Activated CD8-positive, alpha-beta T cell treated with anti-CD3 and anti-CD28 coated beads, Interleukin-2, amount 10 ng/mL, durations not matched to agents 7 days and 5 days (primary cell): ENCODE measurements around the gene RFX7. TPM values are rescaled to one million over a fixed set of nuclear protein-coding genes. Genes with fewer than 3 reads are reported as not detected.
A peak's percentile ranks its signal among the peaks of the same experiment; 100 is the strongest.

Experiments
- ATAC-seq: fragments of 150-1000 bp; cut with Tn5 transposase; one replicate; pipeline ENCODE4 v1.10.0; 2021; ENCODE audit warnings: moderate library complexity
- CTCF ChIA-PET: fragments of 350-600 bp; sonication (Branson Sonifier 250); formaldehyde crosslinking; loops from one replicate; lab custom pipeline; 2021; ENCODE audit warnings: antibody characterized with exemption; lab: Charles Lee
- POLR2A ChIA-PET: fragments of 350-600 bp; sonication (Branson Sonifier 250); formaldehyde crosslinking; loops from one replicate; lab custom pipeline; 2021; ENCODE audit warnings: antibody characterized with exemption; lab: Charles Lee
- DNase-seq: peaks from one replicate; pipeline ENCODE4 v3.0.0-alpha.2; 2020
- H3K27ac Mint-ChIP-seq: one replicate; pipeline ENCODE4 v1.8.0; 2021; ENCODE audit warnings: mild to moderate bottlenecking, mixed read lengths
- H3K27me3 Mint-ChIP-seq: one replicate; pipeline ENCODE4 v1.8.0; 2021; ENCODE audit warnings: low read depth, mixed read lengths
- H3K36me3 Mint-ChIP-seq: one replicate; pipeline ENCODE4 v1.8.0; 2021; ENCODE audit warnings: low read depth, mixed read lengths
- H3K4me1 Mint-ChIP-seq: one replicate; pipeline ENCODE4 v1.8.0; 2021; ENCODE audit warnings: low read depth, mixed read lengths
- H3K4me3 Mint-ChIP-seq: one replicate; pipeline ENCODE4 v1.8.0; 2021; ENCODE audit warnings: mild to moderate bottlenecking, mixed read lengths
- H3K9me3 Mint-ChIP-seq: one replicate; pipeline ENCODE4 v1.8.0; 2022; ENCODE audit warnings: mixed read lengths; ENCODE audit not compliant: insufficient read depth
- total RNA-seq, 2 experiments: library from RNA; stranded (reverse); gene quantifications; one replicate each; pipeline ENCODE4 v1.2.3, GENCODE V29; 2021

Gene RFX7
- total RNA-seq, 2 experiments from 2014 or later: 32.9 to 35.1 TPM

DNA sequence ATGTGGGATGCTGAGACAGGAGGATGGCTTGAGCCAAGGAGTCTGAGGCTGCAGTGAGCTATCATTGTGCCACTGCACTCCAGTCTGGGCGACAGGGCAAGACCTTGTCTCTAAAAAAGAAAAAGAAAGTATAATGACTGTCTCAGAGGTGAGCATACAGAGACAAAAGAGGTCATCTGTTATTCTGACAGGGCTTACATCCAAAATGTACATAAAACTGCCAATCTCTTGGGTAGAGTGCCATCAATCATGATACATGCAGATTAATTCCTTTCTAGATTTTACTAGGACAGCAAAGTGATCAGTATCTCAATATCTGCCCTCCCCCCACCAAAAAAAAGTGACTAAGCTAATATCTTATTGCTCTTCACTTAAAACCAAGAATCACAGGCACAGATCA is 41.0 kb downstream of the RFX7 start:
- peaks cover 34% of the 10 kb centered on the region for H3K4me1 Mint-ChIP-seq
- DNase-seq: no peak
- ChIA-PET CTCF (no interaction called here), POLR2A (no interaction called here)
- H3K4me3 Mint-ChIP-seq: no peak overlapping the region
- no peaks in the 10 kb centered on the region for H3K27me3 Mint-ChIP-seq
- H3K9me3 Mint-ChIP-seq: peaks cover 4% of the 10 kb centered on the region
- peaks cover 19% of the 10 kb centered on the region for H3K36me3 Mint-ChIP-seq
- H3K27ac Mint-ChIP-seq: no peak overlapping the region
- ATAC-seq: no peak

DNA sequence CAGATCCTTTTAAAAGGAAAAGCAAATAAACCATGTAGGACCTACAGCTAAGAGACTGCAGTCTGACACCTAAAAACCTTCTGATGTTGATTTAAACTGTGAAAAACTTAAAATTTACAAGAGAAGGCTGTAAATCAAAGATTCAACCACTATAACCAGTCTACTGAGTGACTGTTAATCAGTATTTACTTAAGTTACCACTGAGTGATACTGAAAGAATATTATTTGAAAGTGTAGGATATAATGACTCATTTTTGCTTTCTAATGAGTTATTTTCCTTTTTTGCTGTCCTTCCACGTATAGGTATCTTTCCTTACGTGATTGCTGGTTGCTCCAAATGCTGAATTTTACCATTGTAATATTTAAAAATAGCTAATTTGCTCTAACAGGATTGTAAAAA is 44.6 kb downstream of the RFX7 start:
- ATAC-seq (no peak), DNase-seq (no peak)
- ChIA-PET POLR2A (no interaction called here), CTCF (interaction anchor here (0.7 kb wide), 1 partner anchor 9 kb away, joined by 3 read pairs; no protein-coding TSS in a partner anchor)
- no peak overlapping the region for H3K4me3 Mint-ChIP-seq
- H3K4me1 Mint-ChIP-seq: peaks cover 3% of the 10 kb centered on the region
- H3K36me3 Mint-ChIP-seq: peaks cover 12% of the 10 kb centered on the region
- H3K9me3 Mint-ChIP-seq: no peaks in the 10 kb centered on the region
- H3K27me3 Mint-ChIP-seq: no peaks in the 10 kb centered on the region
- H3K27ac Mint-ChIP-seq: no peak overlapping the region

DNA sequence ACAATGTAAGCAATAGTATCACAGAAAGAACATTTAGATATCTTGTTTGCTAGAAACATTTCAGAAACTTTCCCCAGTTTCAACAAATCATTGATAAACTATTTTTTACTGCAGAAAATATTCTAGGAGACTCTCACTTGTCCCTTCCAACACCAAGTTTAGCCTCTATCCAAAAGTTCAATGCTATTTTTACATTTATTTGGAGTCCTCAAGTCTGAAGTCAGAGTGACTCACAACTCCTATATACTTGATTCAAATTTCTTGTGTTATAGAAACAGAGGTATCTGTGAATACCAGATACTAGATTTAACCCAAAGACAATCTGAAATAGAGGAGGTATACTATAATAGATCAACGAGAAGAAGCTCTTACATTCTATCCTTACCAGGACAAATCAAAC is 49.6 kb downstream of the RFX7 start:
- no peak for ATAC-seq
- no peaks in the 10 kb centered on the region for H3K27me3 Mint-ChIP-seq
- H3K4me1 Mint-ChIP-seq: peaks cover 3% of the 10 kb centered on the region
- no peak overlapping the region for H3K4me3 Mint-ChIP-seq
- no peak overlapping the region for H3K27ac Mint-ChIP-seq
- H3K9me3 Mint-ChIP-seq: no peaks in the 10 kb centered on the region
- peaks cover 7% of the 10 kb centered on the region for H3K36me3 Mint-ChIP-seq
- no peak for DNase-seq
- ChIA-PET POLR2A (no interaction called here), CTCF (no interaction called here)

DNA sequence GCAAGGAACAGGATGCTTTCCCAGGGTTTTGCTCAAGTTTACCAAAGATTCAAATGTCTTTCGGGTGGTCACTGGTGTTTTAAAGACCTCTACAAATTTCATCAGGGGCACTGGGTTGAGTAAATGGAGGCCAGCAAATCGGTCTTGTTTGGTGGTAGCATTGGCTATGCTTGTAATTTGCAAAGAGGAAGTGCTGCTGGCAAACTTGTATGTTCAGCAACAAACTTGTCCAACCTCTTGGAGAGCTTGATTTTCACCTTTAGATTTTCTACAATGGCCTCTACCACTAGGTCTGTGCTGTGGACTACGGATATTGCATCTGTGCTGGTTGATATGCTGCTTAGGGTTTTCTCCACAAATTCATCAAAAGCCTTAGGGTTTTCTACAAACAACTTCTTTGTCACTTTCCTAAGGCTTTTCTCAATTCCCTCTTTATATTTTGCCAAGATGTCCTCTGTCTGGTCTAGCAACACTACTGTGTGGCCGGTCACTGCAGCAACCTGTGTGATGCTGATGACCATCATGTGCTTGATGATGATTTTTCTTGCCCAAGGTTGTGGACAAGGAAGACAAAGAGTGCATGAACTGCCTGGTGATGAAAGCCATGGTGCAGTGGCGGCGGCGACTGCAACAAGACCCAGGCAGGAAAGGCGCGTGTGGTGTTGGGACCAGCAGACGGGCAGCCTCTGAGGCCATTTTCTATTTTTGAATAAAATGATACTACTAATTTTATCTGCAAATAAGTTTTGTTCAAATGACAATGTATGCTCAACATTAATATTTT is 50.8 kb downstream of the RFX7 start:
- Mint-ChIP-seq H3K36me3 (peaks cover 7% of the 10 kb centered on the region), H3K4me3 (no peak overlapping the region), H3K9me3 (no peaks in the 10 kb centered on the region), H3K27me3 (no peaks in the 10 kb centered on the region), H3K4me1 (peaks cover 7% of the 10 kb centered on the region), H3K27ac (no peak overlapping the region)
- CTCF ChIA-PET: no interaction called here
- POLR2A ChIA-PET: no interaction called here
- DNase-seq (no peak), ATAC-seq (no peak)

DNA sequence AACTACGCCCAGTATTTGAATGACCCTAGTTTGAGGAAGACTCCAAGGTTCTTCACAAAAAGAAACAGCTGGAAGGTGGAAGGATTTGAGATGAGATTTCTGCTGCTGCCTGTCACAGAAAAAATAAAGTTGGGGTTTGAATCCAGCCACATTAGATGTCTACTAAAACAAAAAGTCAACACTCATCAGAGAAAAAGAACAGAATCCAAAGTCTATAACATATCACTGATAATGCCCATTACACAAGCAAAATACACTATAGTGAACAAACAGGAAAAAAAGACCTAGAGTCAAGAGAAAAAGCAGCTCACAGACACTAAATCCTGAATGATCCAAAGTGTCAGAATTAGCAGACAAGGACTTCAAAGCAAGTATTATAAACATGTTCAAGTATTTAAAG is 56.0 kb downstream of the RFX7 start:
- Mint-ChIP-seq H3K27ac (no peak overlapping the region), H3K4me1 (peaks cover 29% of the 10 kb centered on the region), H3K27me3 (no peaks in the 10 kb centered on the region), H3K4me3 (no peak overlapping the region), H3K9me3 (peaks cover 9% of the 10 kb centered on the region), H3K36me3 (peaks cover 5% of the 10 kb centered on the region)
- ATAC-seq (no peak), DNase-seq (no peak)
- ChIA-PET CTCF (interaction anchor here (0.9 kb wide), 1 partner anchor 63 kb away, joined by 3 read pairs; no protein-coding TSS in a partner anchor), POLR2A (no interaction called here)

DNA sequence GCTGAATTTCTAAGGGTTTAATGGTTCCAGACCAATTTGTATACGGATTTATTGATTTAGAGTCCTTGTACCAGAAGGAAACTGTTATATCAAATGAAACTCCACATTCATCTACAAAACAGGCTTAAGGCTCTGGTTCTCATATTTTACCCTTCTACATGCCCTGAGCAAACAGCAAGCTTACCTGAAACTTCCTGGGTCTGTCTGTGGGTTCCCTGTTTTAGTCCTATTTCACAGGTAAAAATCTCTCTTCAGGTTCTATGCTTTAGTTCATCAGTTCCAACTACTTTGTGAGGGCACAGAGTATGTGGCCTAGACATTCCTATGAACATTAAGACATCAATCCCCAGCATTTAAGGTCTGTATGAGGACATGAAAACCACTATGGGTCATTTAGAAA is 57.7 kb downstream of the RFX7 start:
- Mint-ChIP-seq H3K27ac (peak overlapping the region; percentile 37), H3K4me1 (peaks cover 29% of the 10 kb centered on the region), H3K36me3 (peaks cover 5% of the 10 kb centered on the region), H3K9me3 (peaks cover 9% of the 10 kb centered on the region), H3K27me3 (no peaks in the 10 kb centered on the region), H3K4me3 (no peak overlapping the region)
- CTCF ChIA-PET: interaction anchor here (0.6 kb wide), 1 partner anchor 254 kb away, joined by 3 read pairs; no protein-coding TSS in a partner anchor
- ATAC-seq (no peak), DNase-seq (no peak)
- POLR2A ChIA-PET: no interaction called here

DNA sequence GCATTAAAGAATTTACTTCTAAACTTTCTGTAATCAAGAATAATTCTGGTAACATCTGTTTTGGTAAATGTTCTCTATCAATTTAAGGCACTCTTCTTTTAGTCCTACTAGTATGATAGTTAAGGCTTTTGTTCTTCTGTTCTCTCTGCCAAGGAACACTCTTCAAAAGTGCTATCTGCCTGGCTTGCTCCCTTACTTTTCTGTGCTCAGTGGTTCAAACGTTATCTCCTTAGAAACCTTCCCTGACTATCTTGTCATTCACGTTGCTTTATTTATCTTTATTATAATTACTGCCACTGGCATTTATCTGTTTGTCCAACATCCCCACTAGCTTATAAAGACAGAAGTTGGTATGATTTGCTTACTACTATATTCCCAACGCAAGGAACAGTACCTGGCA is 59.2 kb downstream of the RFX7 start:
- DNase-seq (no peak), ATAC-seq (no peak)
- peaks cover 9% of the 10 kb centered on the region for H3K9me3 Mint-ChIP-seq
- CTCF ChIA-PET: no interaction called here
- POLR2A ChIA-PET: no interaction called here
- H3K4me1 Mint-ChIP-seq: peaks cover 26% of the 10 kb centered on the region
- H3K4me3 Mint-ChIP-seq: no peak overlapping the region
- no peaks in the 10 kb centered on the region for H3K27me3 Mint-ChIP-seq
- H3K36me3 Mint-ChIP-seq: peaks cover 5% of the 10 kb centered on the region
- no peak overlapping the region for H3K27ac Mint-ChIP-seq

DNA sequence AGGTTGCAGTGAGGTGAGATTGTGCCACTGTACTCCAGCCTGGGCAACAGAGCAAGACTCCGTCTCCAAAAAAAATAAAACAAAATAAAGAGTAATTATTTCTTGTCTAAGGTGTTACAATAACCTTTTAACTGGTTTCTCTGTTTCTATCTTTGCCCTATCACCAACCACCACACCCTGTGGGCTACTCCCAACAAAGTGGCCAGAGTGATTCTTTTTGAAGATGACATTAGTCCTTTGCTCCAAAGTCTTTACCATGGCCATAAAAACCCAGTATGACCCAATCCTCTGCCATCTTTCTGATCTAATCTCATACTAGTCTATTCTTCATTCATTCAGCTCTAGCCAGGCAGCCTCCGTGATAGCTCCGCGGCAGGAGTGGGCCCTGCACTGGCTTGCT is 62.8 kb downstream of the RFX7 start:
- Mint-ChIP-seq H3K27ac (no peak overlapping the region), H3K36me3 (peaks cover 4% of the 10 kb centered on the region)
- CTCF ChIA-PET: no interaction called here

DNA sequence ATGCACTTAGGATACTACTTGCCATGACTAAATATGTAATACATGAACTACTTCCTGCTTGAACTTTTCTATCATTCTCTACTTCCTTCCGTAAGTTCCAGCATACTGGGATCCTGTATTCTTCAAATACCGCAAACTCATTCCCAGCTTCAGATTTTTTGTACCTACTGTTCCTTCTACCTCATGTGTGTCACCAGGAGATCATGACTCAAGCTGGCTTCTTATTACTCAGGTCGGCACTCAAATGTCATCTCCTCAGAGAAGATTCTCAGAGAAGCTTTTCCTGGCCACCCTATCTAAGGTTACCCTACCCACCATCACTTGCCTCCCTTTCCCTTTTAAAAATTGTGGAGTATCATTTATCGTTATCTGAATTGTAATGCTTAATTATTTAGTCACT is 66.7 kb downstream of the RFX7 start:
- Mint-ChIP-seq H3K27me3 (no peaks in the 10 kb centered on the region), H3K9me3 (no peaks in the 10 kb centered on the region), H3K4me3 (no peak overlapping the region), H3K36me3 (peaks cover 26% of the 10 kb centered on the region), H3K4me1 (peaks cover 4% of the 10 kb centered on the region), H3K27ac (no peak overlapping the region)
- CTCF ChIA-PET: interaction anchor here (0.6 kb wide), 1 partner anchor 134 kb away, joined by 3 read pairs; no protein-coding TSS in a partner anchor
- POLR2A ChIA-PET: no interaction called here
- ATAC-seq (no peak), DNase-seq (no peak)

More for the DNA sequence above, 62.8 kb downstream of the RFX7 start:
- Mint-ChIP-seq H3K27me3 (no peaks in the 10 kb centered on the region), H3K4me3 (no peak overlapping the region), H3K9me3 (peaks cover 9% of the 10 kb centered on the region), H3K4me1 (peaks cover 4% of the 10 kb centered on the region)
- POLR2A ChIA-PET: no interaction called here
- ATAC-seq (no peak), DNase-seq (no peak)

DNA sequence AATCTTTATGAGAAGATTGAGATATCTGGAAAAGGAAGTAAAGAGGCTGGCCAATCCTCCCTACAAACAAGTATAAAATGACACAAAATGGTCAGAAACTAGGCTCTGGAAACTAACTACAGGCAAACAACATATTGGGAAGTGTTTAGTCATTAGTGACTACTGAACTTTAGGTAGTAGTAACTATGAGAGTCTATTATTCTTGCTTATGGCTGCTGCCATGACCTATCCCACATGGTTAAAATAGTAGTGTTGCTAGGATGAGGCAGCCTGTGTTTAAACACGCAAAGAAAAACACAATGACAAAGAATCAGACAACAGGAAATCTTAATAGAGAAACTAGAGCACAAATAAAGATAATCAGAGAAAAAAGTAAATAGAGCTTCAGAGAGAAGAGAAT is 67.9 kb downstream of the RFX7 start:
- peaks cover 38% of the 10 kb centered on the region for H3K36me3 Mint-ChIP-seq
- DNase-seq: no peak
- no peaks in the 10 kb centered on the region for H3K9me3 Mint-ChIP-seq
- H3K4me3 Mint-ChIP-seq: no peak overlapping the region
- no peaks in the 10 kb centered on the region for H3K27me3 Mint-ChIP-seq
- POLR2A ChIA-PET: no interaction called here
- CTCF ChIA-PET: no interaction called here
- ATAC-seq: no peak
- no peak overlapping the region for H3K27ac Mint-ChIP-seq
- H3K4me1 Mint-ChIP-seq: peaks cover 4% of the 10 kb centered on the region

DNA sequence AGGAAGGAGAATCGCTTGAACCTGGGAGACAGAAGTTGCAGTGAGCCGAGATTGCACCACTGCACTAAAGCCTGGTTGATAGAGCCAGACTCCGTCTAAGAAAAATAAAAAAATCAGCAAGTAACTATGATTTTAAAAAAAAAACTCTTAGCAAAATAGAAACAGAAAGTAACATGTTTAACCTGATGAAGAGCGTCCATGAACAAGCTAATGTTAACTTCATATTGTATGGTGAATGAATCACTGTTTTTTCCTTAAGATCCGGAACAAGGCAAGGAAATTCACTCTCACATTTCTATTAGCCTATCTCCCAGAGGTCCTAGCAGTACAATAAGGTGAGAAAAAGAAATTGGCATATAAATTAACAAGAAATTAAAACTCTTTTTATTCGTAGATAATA is 69.0 kb downstream of the RFX7 start:
- Mint-ChIP-seq H3K36me3 (peaks cover 46% of the 10 kb centered on the region), H3K4me3 (no peak overlapping the region), H3K27ac (no peak overlapping the region), H3K27me3 (no peaks in the 10 kb centered on the region), H3K9me3 (no peaks in the 10 kb centered on the region), H3K4me1 (peaks cover 4% of the 10 kb centered on the region)
- POLR2A ChIA-PET: no interaction called here
- DNase-seq (no peak), ATAC-seq (no peak)
- CTCF ChIA-PET: interaction anchor here (0.6 kb wide), 1 partner anchor 79 kb away, joined by 3 read pairs; no protein-coding TSS in a partner anchor

DNA sequence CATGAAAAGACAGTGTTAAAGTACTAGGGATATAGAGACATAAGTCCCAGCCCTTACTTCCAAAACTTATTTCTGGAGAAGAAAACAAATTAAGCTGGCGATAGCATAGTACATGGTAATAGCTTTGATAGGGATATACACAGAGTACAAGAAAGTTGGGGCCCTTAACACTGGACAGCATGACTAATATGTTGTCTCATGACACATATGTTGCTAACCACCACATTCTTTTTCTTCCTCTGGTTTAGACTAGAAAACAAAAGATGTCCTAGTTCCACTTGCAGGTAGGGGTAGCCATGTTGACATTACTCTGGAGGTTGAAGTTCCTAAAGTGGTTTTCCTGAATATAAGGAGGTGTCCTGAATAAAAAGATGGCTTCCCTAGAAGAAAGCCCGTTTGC is 75.3 kb downstream of the RFX7 start:
- ChIA-PET POLR2A (no interaction called here), CTCF (interaction anchor here (1.0 kb wide), 1 partner anchor 10 kb away, joined by 3 read pairs; no protein-coding TSS in a partner anchor)
- peaks cover 9% of the 10 kb centered on the region for H3K4me1 Mint-ChIP-seq
- ATAC-seq: no peak
- peaks cover 43% of the 10 kb centered on the region for H3K36me3 Mint-ChIP-seq
- no peaks in the 10 kb centered on the region for H3K27me3 Mint-ChIP-seq
- H3K4me3 Mint-ChIP-seq: no peak overlapping the region
- H3K27ac Mint-ChIP-seq: no peak overlapping the region
- no peak for DNase-seq
- no peaks in the 10 kb centered on the region for H3K9me3 Mint-ChIP-seq
